Endothelial cell of umbilical vein (primary cell): Measurements from ENCODE around the gene OLFML2B.

Source experiments
- CTCF ChIP-seq, 2 donors: IDR thresholded peaks; 1 replicate in 1 of 2; 2 replicates in 1 of 2; pipeline ENCODE4 v1.5.1; 2011; ENCODE audit warnings: low read length in 2 of 2, mild to moderate bottlenecking in 2 of 2, moderate library complexity in 2 of 2, control low read depth in 1 of 2, inconsistent platforms in 1 of 2, low read depth in 1 of 2; ENCODE audit not compliant: insufficient read depth in 1 of 2; ENCODE audit errors: extremely low read depth in 1 of 2
- EZH2 ChIP-seq: IDR thresholded peaks from 2 replicates; pipeline ENCODE4 v1.6.1; 2012; ENCODE audit warnings: borderline replicate concordance, low read depth, mild to moderate bottlenecking, moderate library complexity, low read length, inconsistent platforms; ENCODE audit not compliant: severe bottlenecking
- FOS ChIP-seq: IDR thresholded peaks from 2 replicates; pipeline ENCODE4 v1.6.1; 2011; ENCODE audit warnings: mild to moderate bottlenecking, low read length, moderate library complexity, borderline replicate concordance; ENCODE audit not compliant: insufficient read depth
- GATA2 ChIP-seq: IDR thresholded peaks from 2 replicates; pipeline ENCODE4 v1.7.0; 2011; ENCODE audit warnings: low read depth, mild to moderate bottlenecking, moderate library complexity, mixed read lengths, low read length; ENCODE audit not compliant: insufficient read length, insufficient read depth
- JUN ChIP-seq: IDR thresholded peaks from 2 replicates; pipeline ENCODE4 v1.6.1; 2011; ENCODE audit warnings: borderline replicate concordance, low read depth; ENCODE audit not compliant: insufficient read length, insufficient read depth
- MAX ChIP-seq: IDR thresholded peaks from 2 replicates; pipeline ENCODE4 v1.6.1; 2011; ENCODE audit not compliant: insufficient read depth, insufficient read length
- MYC ChIP-seq: IDR thresholded peaks from one replicate; pipeline ENCODE4 v1.6.1; 2011; ENCODE audit warnings: mild to moderate bottlenecking, low read depth, low read length
- POLR2A ChIP-seq: IDR thresholded peaks from 2 replicates; pipeline ENCODE4 v1.6.1; 2012; ENCODE audit warnings: low read depth, mild to moderate bottlenecking, control low read depth, low read length
- POLR2AphosphoS5 ChIP-seq: IDR thresholded peaks from 2 replicates; pipeline ENCODE4 v1.6.1; 2012; ENCODE audit warnings: low read depth, mild to moderate bottlenecking, control low read depth, low read length, moderate library complexity; ENCODE audit not compliant: insufficient read depth

GRCh38 chr1:161945306-161946060 lies 78.2 kb downstream of the OLFML2B start:
- TF ChIP-seq CTCF (IDR thresholded peaks at IDR 0.05; ENCODE audit: extremely low read depth in 1 of 2, insufficient read depth in 1 of 2, low read depth in 1 of 2, low read length in 2 of 2) (no peak), POLR2A (no peak), MAX (no peak), FOS (no peak), JUN (no peak), EZH2 (no peak), POLR2AphosphoS5 (no peak), MYC (no peak), GATA2 (no peak)
